ENCODE data around the gene YPEL2. TPM values are rescaled to one million over a fixed set of nuclear protein-coding genes. Genes with fewer than 3 reads are reported as not detected.

The YPEL2 gene
- total RNA-seq, 1 experiment from 2014 or later, result 0.98 TPM

DNA sequence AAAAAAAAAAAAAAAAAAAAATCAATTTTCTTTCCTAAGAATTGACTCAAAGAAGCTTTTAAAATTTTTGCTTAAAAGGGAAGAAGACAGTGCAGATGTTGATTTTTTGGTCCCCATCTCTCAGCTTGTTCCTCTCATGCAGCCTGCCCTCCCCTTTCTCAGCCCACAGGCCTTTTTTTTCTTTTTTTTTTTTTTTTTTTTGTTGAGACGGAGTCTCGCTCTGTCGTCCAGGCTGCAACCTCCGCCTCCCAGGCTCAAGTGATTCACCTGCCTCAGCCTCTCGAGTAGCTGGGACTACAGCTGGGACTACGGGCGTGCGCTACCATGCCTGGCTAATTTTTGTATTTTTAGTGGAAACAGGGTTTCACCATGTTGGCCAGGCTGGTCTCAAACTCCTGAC lies 17.7 kb downstream of the YPEL2 start:
- no peak overlapping the region for H2BK20ac ChIP-seq (ENCODE audit: low read depth, low read length, poor library complexity, severe bottlenecking)
- no peak overlapping the region for H4K91ac ChIP-seq (ENCODE audit: insufficient read length, low read depth, low read length)
- no peaks in the 10 kb centered on the region for H3K27me3 ChIP-seq (ENCODE audit: insufficient read depth, low read length)
- no peak overlapping the region for H3K23ac ChIP-seq (ENCODE audit: insufficient read length, low read depth, low read length)
- no peak overlapping the region for H3K4me2 ChIP-seq (ENCODE audit: insufficient read depth, insufficient read length, low read length)
- no peak overlapping the region for H3K27ac ChIP-seq (ENCODE audit: insufficient read length, low read depth, low read length)
- no peak overlapping the region for H3K4ac ChIP-seq (ENCODE audit: low read depth, low read length)
- no peak overlapping the region for H3K56ac ChIP-seq (ENCODE audit: insufficient read length, low read depth, low read length)
- H3T11ph ChIP-seq (ENCODE audit: low read length), result no peak overlapping the region
- H3K18ac ChIP-seq (ENCODE audit: insufficient read length, low read depth, low read length), result no peak overlapping the region
- H3K14ac ChIP-seq (ENCODE audit: insufficient read depth, low read length), result no peak overlapping the region
- H4K5ac ChIP-seq (ENCODE audit: insufficient read length, low read depth, low read length), result no peak overlapping the region
- peaks cover 0 to 7% (median 2%) of the 10 kb centered on the region in 3 experiments; a peak in 3 of 7 replicates for H3K36me3 Mint-ChIP-seq (ENCODE audit: insufficient read depth in 1 of 3, low read depth in 3 of 3)
- H3K79me1 ChIP-seq (ENCODE audit: insufficient read depth, low read depth, low read length, poor library complexity, severe bottlenecking), result no peaks in the 10 kb centered on the region
- peaks cover 1% of the 10 kb centered on the region; the same call in 1 of the 2 replicates for H3K27me3 Mint-ChIP-seq (ENCODE audit: low read depth)
- H2BK120ac ChIP-seq (ENCODE audit: low read depth, low read length, poor library complexity, severe bottlenecking), result no peak overlapping the region
- no peaks in the 10 kb centered on the region for H3K79me2 ChIP-seq (ENCODE audit: insufficient read depth, low read length)
- no peaks in the 10 kb centered on the region for H4K20me1 ChIP-seq (ENCODE audit: control insufficient read depth, insufficient read depth, insufficient read length)
- H2BK5ac ChIP-seq (ENCODE audit: insufficient read length, low read length), result no peak overlapping the region
- H3K9me3 Mint-ChIP-seq, result no peaks in the 10 kb centered on the region
- H2AK5ac ChIP-seq (ENCODE audit: insufficient read length, low read length), result no peak overlapping the region
- no peaks in the 10 kb centered on the region for H3K23me2 ChIP-seq (ENCODE audit: insufficient read length, low read depth, low read length, poor library complexity, severe bottlenecking)
- no peaks in the 10 kb centered on the region for H3K9me3 ChIP-seq (ENCODE audit: control insufficient read depth, low read depth, low read length)
- no peak overlapping the region for H2BK15ac ChIP-seq (ENCODE audit: low read depth, low read length)
- no CpG with 5 or more reads among the region's 8 CpGs for WGBS (ENCODE audit: extremely low coverage, insufficient read length, low lambda C conversion rate)
- no peak overlapping the region for H4K8ac ChIP-seq (replicated peaks; ENCODE audit: insufficient read length, low read depth, low read length)
- H2BK12ac ChIP-seq (ENCODE audit: insufficient read length, low read depth, low read length), result no peak overlapping the region
- H3K27ac Mint-ChIP-seq, result no peak overlapping the region
- H3K4me1 Mint-ChIP-seq, result peaks cover 31 to 40% of the 10 kb centered on the region in 2 experiments
- no peak overlapping the region for H3K9ac ChIP-seq (ENCODE audit: extremely low read depth, insufficient read length, low read length)
- H3K4me3 Mint-ChIP-seq, result no peak overlapping the region
- TF ChIP-seq CTCF (conservative IDR thresholded peaks at IDR 0.05), result no peak
- DNase-seq, result no peak
- H2AFZ ChIP-seq (ENCODE audit: low read length), result no peak overlapping the region
- H3K4me1 ChIP-seq (ENCODE audit: insufficient read depth, low read length), result peaks cover 5% of the 10 kb centered on the region; the same call in 1 of the 2 replicates
